Hepatocyte (in vitro differentiated cells): Measurements from ENCODE around the gene PRSS27. TPM values are rescaled to one million over a fixed set of nuclear protein-coding genes. Genes with fewer than 3 reads are reported as not detected.

Experiments
- DNase-seq: peaks from one replicate; pipeline ENCODE4 v3.0.0-alpha.2; 2016; ENCODE audit warnings: low spot score
- H2AFZ ChIP-seq: fragments of 200-600 bp; sonication (generic); 2 replicates; pipeline ENCODE4 v1.6.0; 2016; ENCODE audit warnings: antibody characterized with exemption, mild to moderate bottlenecking
- H3K27ac ChIP-seq: fragments of 200-600 bp; sonication (generic); 2 replicates; pipeline ENCODE4 v1.5.1; 2016; ENCODE audit warnings: mild to moderate bottlenecking
- H3K27me3 ChIP-seq: fragments of 200-600 bp; sonication (generic); 2 replicates; pipeline ENCODE4 v1.6.1; 2016
- H3K36me3 ChIP-seq: fragments of 200-600 bp; sonication (generic); replicated peaks from 2 replicates; pipeline ENCODE4 v1.5.1; 2016; ENCODE audit warnings: low read depth; ENCODE audit not compliant: insufficient read depth
- H3K4me1 ChIP-seq: fragments of 200-600 bp; sonication (generic); 2 replicates; pipeline ENCODE4 v1.5.1; 2016; ENCODE audit warnings: mild to moderate bottlenecking, moderate library complexity; ENCODE audit not compliant: insufficient read depth
- H3K4me2 ChIP-seq: fragments of 200-600 bp; sonication (generic); 2 replicates; pipeline ENCODE4 v1.6.0; 2016
- H3K4me3 ChIP-seq: fragments of 200-600 bp; sonication (generic); 2 replicates; pipeline ENCODE4 v1.5.1; 2016; ENCODE audit warnings: mild to moderate bottlenecking
- H3K79me2 ChIP-seq: fragments of 200-600 bp; sonication (generic); 2 replicates; pipeline ENCODE4 v1.6.0; 2017; ENCODE audit warnings: mild to moderate bottlenecking
- H3K9me2 ChIP-seq: fragments of 200-600 bp; sonication (generic); replicated peaks from 2 replicates; pipeline ENCODE4 v1.6.0; 2017; ENCODE audit warnings: mild to moderate bottlenecking; ENCODE audit not compliant: insufficient read depth
- H3K9me3 ChIP-seq: fragments of 200-600 bp; sonication (generic); 2 replicates; pipeline ENCODE4 v1.5.1; 2016; ENCODE audit warnings: low read depth, mild to moderate bottlenecking
- H4K20me1 ChIP-seq: fragments of 200-600 bp; sonication (generic); 2 replicates; pipeline ENCODE4 v1.6.0; 2016; ENCODE audit warnings: mild to moderate bottlenecking; ENCODE audit not compliant: insufficient read depth, poor library complexity, severe bottlenecking
- EZH2 ChIP-seq: fragments of 200-600 bp; sonication (generic); IDR thresholded peaks from 2 replicates; pipeline ENCODE4 v1.6.1; 2016; ENCODE audit warnings: antibody characterized with exemption, mild to moderate bottlenecking, borderline replicate concordance
- EZH2phosphoT487 ChIP-seq: fragments of 200-600 bp; sonication (generic); IDR thresholded peaks from one replicate; pipeline ENCODE4 v1.6.1; 2018; ENCODE audit warnings: antibody characterized with exemption, mild to moderate bottlenecking, low read depth, moderate library complexity; ENCODE audit not compliant: unreplicated experiment, severe bottlenecking
- WGBS: methylation state at CpG from one replicate; pipeline ENCODE4 v1.1.6; 2016; ENCODE audit warnings: low lambda C conversion rate; ENCODE audit errors: missing lambda C conversion rate; 5-methylcytosine and 5-hydroxymethylcytosine counted together
- polyA plus RNA-seq: library from polyadenylated mRNA; unstranded; fragments of >200 nt; fragmentation: Nextera tagmentation; extraction: Ambion mirVana; gene quantifications from 2 replicates; pipeline ENCODE4 v1.2.1, GENCODE V29; 2016
- total RNA-seq: library from RNA; depleted of rRNA; stranded (reverse); fragments of >200 nt; gene quantifications from 2 replicates; pipeline ENCODE4 v1.2.3, GENCODE V29; 2014
- TF ChIP-seq, protein P1 (sequence below): fragments of 200-600 bp; sonication (generic); IDR thresholded peaks from 2 replicates; pipeline ENCODE4 v1.5.1; 2016; ENCODE audit warnings: antibody characterized with exemption, mild to moderate bottlenecking; ENCODE audit not compliant: poor library complexity

The PRSS27 gene
- total and polyA plus RNA-seq, 2 experiments from 2014 or later: 1.4 TPM

DNA sequence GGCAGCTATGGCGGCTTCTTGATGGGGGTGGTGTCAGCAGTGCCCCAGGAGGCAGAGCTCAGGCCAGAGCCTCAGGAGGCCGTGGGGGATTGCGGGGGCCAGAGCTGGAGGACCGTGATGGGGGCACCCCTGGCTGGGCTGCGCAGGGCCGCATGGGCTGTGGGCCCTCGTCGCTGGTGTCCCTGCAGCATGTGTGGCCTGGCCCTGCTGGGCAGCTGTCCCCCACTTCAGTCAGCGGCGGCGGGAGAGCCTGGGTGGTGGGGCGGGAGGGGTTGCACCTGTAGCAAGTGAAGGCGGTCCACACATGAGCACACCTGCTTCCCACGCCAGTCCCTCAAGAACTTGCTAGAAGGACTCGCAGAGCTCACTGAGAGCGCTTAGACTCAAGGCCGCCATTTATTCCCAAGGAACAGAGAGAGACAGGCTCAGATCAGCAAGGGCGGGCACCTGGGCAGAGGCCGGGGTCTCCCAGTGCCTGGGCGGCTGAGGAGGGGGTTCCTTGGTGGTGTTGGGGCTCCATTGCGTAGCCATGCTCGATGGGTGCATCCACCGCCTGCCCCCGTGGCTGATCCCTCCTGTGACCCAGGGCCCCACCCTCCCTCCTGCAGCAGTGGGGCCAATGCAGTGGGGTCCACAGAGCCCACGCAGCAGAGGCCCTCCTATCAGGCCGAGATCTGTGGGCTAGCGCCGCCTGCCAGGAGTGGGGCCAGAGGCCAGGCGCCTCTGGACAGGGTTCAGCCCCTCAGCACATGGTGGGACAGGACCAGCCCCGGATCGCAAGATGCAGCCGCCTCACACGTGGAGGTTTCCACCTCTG is 15.7 kb downstream of the PRSS27 start:
- Histone ChIP-seq H2AFZ (no peak overlapping the region), H3K27ac (no peak overlapping the region), H3K36me3 (no peaks in the 10 kb centered on the region), H3K79me2 (no peaks in the 10 kb centered on the region), H3K27me3 (no peaks in the 10 kb centered on the region), H3K4me3 (no peak overlapping the region), H3K9me2 (no peaks in the 10 kb centered on the region), H3K4me2 (no peak overlapping the region), H3K4me1 (no peaks in the 10 kb centered on the region), H3K9me3 (no peaks in the 10 kb centered on the region), H4K20me1 (no peaks in the 10 kb centered on the region)
- no peak for DNase-seq
- TF ChIP-seq EZH2phosphoT487 (no peak), EZH2 (no peak)
- TF ChIP-seq, protein P1, sequence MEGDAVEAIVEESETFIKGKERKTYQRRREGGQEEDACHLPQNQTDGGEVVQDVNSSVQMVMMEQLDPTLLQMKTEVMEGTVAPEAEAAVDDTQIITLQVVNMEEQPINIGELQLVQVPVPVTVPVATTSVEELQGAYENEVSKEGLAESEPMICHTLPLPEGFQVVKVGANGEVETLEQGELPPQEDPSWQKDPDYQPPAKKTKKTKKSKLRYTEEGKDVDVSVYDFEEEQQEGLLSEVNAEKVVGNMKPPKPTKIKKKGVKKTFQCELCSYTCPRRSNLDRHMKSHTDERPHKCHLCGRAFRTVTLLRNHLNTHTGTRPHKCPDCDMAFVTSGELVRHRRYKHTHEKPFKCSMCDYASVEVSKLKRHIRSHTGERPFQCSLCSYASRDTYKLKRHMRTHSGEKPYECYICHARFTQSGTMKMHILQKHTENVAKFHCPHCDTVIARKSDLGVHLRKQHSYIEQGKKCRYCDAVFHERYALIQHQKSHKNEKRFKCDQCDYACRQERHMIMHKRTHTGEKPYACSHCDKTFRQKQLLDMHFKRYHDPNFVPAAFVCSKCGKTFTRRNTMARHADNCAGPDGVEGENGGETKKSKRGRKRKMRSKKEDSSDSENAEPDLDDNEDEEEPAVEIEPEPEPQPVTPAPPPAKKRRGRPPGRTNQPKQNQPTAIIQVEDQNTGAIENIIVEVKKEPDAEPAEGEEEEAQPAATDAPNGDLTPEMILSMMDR: no peak
- 95% methylated on average over 31 of the region's 33 CpGs for WGBS

DNA sequence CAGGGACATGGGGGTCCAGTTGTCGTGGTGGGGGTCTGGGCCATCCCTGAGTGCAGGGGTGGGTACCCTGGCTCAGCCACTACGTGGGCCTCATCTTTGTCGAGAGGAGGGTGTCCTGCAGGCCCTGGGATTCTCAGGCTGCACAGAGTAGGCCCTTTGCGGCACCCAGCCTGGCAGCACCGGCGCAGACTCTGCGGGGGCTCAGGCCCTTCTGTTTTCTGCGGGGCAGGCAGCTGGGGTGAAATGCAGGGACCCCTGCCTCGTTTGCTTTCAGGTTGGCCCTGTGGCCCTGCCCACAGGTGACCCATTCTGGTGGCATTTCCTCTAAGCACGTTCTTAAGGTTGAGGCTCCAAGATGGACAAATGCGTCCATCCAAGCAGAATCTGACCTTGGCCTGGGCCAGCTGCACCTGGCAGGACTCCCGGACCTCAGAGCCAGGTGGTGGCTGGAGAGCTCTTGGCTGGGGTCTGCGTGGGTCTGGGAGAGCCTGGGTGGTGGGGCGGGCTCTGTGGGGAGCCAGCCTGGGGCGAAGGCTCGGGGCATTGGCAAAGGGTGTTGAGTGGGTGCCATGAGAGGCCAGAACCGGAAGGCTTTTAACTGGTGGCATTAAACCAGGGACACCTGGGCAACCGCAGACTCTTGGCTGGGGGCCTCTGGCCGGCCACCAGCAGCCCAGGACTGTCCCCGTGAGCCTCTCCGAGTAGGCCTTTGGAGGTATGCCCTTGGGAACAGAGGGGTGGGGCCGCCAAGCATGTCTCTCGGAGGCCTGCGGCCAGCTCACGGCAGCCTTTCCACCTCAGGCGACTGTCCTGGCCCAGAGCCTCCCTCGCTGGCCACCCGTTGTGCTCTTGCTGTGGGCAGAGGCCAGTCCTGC is 16.9 kb downstream of the PRSS27 start:
- H3K27me3 ChIP-seq: no peaks in the 10 kb centered on the region
- no peak overlapping the region for H3K4me2 ChIP-seq
- no peak overlapping the region for H3K27ac ChIP-seq
- no peaks in the 10 kb centered on the region for H4K20me1 ChIP-seq
- no peaks in the 10 kb centered on the region for H3K9me3 ChIP-seq
- DNase-seq: no peak
- no peak overlapping the region for H3K4me3 ChIP-seq
- TF ChIP-seq EZH2 (no peak), EZH2phosphoT487 (no peak)
- TF ChIP-seq, protein P1: no peak
- no peaks in the 10 kb centered on the region for H3K79me2 ChIP-seq
- no peaks in the 10 kb centered on the region for H3K9me2 ChIP-seq
- 96% methylated on average over 26 of the region's 28 CpGs for WGBS
- H3K36me3 ChIP-seq: no peaks in the 10 kb centered on the region
- no peaks in the 10 kb centered on the region for H3K4me1 ChIP-seq
- no peak overlapping the region for H2AFZ ChIP-seq

GRCh38 chr16:2702438-2702825 is 17.6 kb downstream of the PRSS27 start:
- H2AFZ ChIP-seq: no peak overlapping the region
- no peak overlapping the region for H3K4me3 ChIP-seq
- H3K79me2 ChIP-seq: no peaks in the 10 kb centered on the region
- H3K27ac ChIP-seq: no peak overlapping the region
- TF ChIP-seq EZH2: no peak
- TF ChIP-seq, protein P1: no peak
- no peak for TF ChIP-seq EZH2phosphoT487
- H3K4me2 ChIP-seq: no peak overlapping the region
- no peaks in the 10 kb centered on the region for H3K36me3 ChIP-seq
- 97% methylated on average over 13 of the region's 13 CpGs for WGBS
- no peaks in the 10 kb centered on the region for H4K20me1 ChIP-seq
- no peak for DNase-seq
- no peaks in the 10 kb centered on the region for H3K9me3 ChIP-seq
- no peaks in the 10 kb centered on the region for H3K9me2 ChIP-seq
- no peaks in the 10 kb centered on the region for H3K27me3 ChIP-seq
- H3K4me1 ChIP-seq: no peaks in the 10 kb centered on the region
